ENCODE data around the gene ACTL7A. TPM values are rescaled to one million over a fixed set of nuclear protein-coding genes. Genes with fewer than 3 reads are reported as not detected.
A peak's percentile ranks its signal among the peaks of the same experiment; 100 is the strongest.

The ACTL7A gene
- total RNA-seq, 1 experiment from 2014 or later, result not detected

DNA sequence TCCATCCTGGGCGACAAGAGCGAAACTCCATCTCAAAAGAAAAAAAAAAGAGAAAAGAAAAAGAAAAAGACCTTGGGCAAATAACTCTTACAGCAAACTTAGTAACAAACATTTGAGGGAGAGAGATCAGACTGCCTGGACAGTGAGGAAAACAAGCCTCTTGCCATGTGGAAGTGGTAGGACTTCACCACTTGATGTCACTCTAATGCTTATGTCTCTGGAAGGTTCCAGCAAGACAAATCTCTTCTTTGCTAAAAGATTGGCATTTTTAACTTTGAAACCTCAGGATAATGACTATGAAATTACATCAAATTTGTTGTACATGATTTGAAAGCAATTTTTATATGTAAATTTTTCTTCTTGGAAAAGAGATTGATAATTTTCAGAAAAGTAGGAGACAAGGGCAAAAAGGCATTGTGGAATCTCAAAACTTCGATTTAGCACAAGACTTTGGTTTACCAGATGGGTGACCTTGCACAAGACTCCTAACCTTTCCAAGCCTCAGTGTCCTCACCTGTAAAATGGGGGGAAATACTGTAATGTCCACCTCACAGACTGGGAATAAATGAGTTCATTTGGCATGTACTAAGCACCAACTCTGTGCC is 11.7 kb upstream of the ACTL7A start:
- intact Hi-C loops (cut with micrococcal nuclease; ENCODE audit: unreplicated experiment), result loop anchor here (1.0 to 5.0 kb wide), 4 partner anchors 19 to 104 kb away; partner anchors contain the start of genes ABITRAM and ELP1
- peaks cover 7% of the 10 kb centered on the region for H3K4me1 ChIP-seq
- peak in 1 of 2 experiments; percentile 17 for DNase-seq

DNA sequence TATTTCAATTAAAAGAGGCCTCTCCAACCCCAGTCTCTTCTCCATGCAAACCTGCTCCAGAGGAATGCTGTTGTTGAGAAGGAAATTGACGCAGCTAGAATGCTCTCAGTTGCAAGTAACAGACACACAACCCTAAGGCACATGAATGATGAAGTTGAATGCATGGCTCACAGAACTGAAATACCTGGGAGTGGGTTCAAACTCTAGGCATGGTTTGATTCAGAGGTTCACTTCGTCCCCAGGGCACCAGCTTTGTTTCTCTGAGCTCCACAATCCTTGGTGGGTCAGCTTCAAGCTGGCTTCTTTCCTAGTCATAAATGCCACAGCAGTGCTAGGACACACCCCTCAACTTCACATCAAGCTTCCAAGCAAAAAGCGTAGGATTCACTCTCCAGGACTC is 10.9 kb upstream of the ACTL7A start:
- no peaks in the 10 kb centered on the region for H3K27me3 ChIP-seq (replicated peaks; ENCODE audit: control insufficient read depth, insufficient read depth, low read length)
- Mint-ChIP-seq H3K36me3 (ENCODE audit: insufficient read depth, unreplicated experiment) (no peaks in the 10 kb centered on the region), H3K27me3 (ENCODE audit: insufficient read depth, unreplicated experiment) (no peaks in the 10 kb centered on the region), H3K9me3 (ENCODE audit: unreplicated experiment) (no peaks in the 10 kb centered on the region), H3K4me1 (ENCODE audit: low read depth, unreplicated experiment) (peaks cover 10% of the 10 kb centered on the region), H3K27ac (ENCODE audit: unreplicated experiment) (no peak overlapping the region), H3K4me3 (ENCODE audit: unreplicated experiment) (no peak overlapping the region)
- CTCF ChIA-PET, result no interaction called here
- H3K36me3 ChIP-seq (ENCODE audit: control insufficient read depth, insufficient read depth, low read length), result no peaks in the 10 kb centered on the region
- peaks cover 7% of the 10 kb centered on the region for H3K4me1 ChIP-seq
- BruUV-seq (replicated peaks), result no TSS peak
- DNase-seq, result no peak
- intact Hi-C loops (cut with micrococcal nuclease; ENCODE audit: unreplicated experiment), result loop anchor here (5.0 kb wide), 2 partner anchors 51 to 81 kb away; partner anchors contain the start of genes ABITRAM and ELP1
- H3K4me3 ChIP-seq (ENCODE audit: low read depth, low read length), result no peak overlapping the region
- POLR2A ChIA-PET, result no interaction called here
- TF ChIP-seq, protein P1, sequence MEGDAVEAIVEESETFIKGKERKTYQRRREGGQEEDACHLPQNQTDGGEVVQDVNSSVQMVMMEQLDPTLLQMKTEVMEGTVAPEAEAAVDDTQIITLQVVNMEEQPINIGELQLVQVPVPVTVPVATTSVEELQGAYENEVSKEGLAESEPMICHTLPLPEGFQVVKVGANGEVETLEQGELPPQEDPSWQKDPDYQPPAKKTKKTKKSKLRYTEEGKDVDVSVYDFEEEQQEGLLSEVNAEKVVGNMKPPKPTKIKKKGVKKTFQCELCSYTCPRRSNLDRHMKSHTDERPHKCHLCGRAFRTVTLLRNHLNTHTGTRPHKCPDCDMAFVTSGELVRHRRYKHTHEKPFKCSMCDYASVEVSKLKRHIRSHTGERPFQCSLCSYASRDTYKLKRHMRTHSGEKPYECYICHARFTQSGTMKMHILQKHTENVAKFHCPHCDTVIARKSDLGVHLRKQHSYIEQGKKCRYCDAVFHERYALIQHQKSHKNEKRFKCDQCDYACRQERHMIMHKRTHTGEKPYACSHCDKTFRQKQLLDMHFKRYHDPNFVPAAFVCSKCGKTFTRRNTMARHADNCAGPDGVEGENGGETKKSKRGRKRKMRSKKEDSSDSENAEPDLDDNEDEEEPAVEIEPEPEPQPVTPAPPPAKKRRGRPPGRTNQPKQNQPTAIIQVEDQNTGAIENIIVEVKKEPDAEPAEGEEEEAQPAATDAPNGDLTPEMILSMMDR (IDR thresholded peaks at IDR 0.05; ENCODE audit: insufficient read depth in 1 of 2, low read depth in 1 of 2, low read length in 1 of 2, severe bottlenecking in 1 of 2, unreplicated experiment in 1 of 2), result no peak
- no peaks in the 10 kb centered on the region for H3K9me3 ChIP-seq

More for the DNA sequence above, 11.7 kb upstream of the ACTL7A start:
- ChIA-PET POLR2A (no interaction called here), CTCF (interaction anchor here (1.3 kb wide), 1 partner anchor 104 kb away, joined by 3 read pairs; no protein-coding TSS in a partner anchor)
- no peak overlapping the region for H3K4me3 ChIP-seq (ENCODE audit: low read depth, low read length)
- Mint-ChIP-seq H3K4me3 (ENCODE audit: unreplicated experiment) (no peak overlapping the region), H3K27me3 (ENCODE audit: insufficient read depth, unreplicated experiment) (no peaks in the 10 kb centered on the region), H3K4me1 (ENCODE audit: low read depth, unreplicated experiment) (peaks cover 10% of the 10 kb centered on the region), H3K36me3 (ENCODE audit: insufficient read depth, unreplicated experiment) (no peaks in the 10 kb centered on the region), H3K9me3 (ENCODE audit: unreplicated experiment) (no peaks in the 10 kb centered on the region), H3K27ac (ENCODE audit: unreplicated experiment) (no peak overlapping the region)
- H3K9me3 ChIP-seq, result no peaks in the 10 kb centered on the region
- no peaks in the 10 kb centered on the region for H3K36me3 ChIP-seq (ENCODE audit: control insufficient read depth, insufficient read depth, low read length)
- no peaks in the 10 kb centered on the region for H3K27me3 ChIP-seq (replicated peaks; ENCODE audit: control insufficient read depth, insufficient read depth, low read length)
- TF ChIP-seq, protein P1 (IDR thresholded peaks at IDR 0.05; ENCODE audit: insufficient read depth in 1 of 2, low read depth in 1 of 2, low read length in 1 of 2, severe bottlenecking in 1 of 2, unreplicated experiment in 1 of 2), result peak; percentile 23 to 56
- BruUV-seq (replicated peaks), result no TSS peak

DNA sequence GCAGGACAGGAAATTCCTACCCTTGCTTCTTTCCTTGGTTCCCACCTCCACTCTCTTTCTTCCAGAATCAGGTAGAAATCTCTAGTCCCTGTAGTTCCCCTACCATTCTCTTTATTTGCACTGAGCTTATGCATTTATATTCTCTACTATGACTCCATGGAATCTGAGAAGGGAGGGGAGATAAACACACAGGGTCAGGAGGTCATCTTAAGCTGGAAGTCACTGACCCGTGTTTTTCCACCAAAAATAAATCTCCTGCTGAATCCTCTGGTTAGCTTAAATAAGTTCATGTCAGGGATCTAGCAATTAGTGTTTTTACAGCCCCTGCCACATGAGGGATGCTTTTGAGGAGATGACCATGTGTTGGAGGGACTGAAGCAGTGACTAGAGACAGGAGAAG is 10.0 kb upstream of the ACTL7A start:
- Mint-ChIP-seq H3K4me1 (ENCODE audit: low read depth, unreplicated experiment) (peaks cover 10% of the 10 kb centered on the region), H3K27me3 (ENCODE audit: insufficient read depth, unreplicated experiment) (no peaks in the 10 kb centered on the region), H3K27ac (ENCODE audit: unreplicated experiment) (no peak overlapping the region), H3K4me3 (ENCODE audit: unreplicated experiment) (no peak overlapping the region), H3K9me3 (ENCODE audit: unreplicated experiment) (no peaks in the 10 kb centered on the region), H3K36me3 (ENCODE audit: insufficient read depth, unreplicated experiment) (no peaks in the 10 kb centered on the region)
- ChIA-PET CTCF (interaction anchor here (0.5 kb wide), 1 partner anchor 104 kb away, joined by 3 read pairs; no protein-coding TSS in a partner anchor), POLR2A (interaction anchor here (0.5 kb wide), 1 partner anchor 12 kb away, joined by 4 read pairs; no protein-coding TSS in a partner anchor)
- Histone ChIP-seq H3K9me3 (no peaks in the 10 kb centered on the region), H3K27me3 (replicated peaks; ENCODE audit: control insufficient read depth, insufficient read depth, low read length) (no peaks in the 10 kb centered on the region), H3K36me3 (ENCODE audit: control insufficient read depth, insufficient read depth, low read length) (no peaks in the 10 kb centered on the region), H3K4me1 (peaks cover 7% of the 10 kb centered on the region), H3K4me3 (ENCODE audit: low read depth, low read length) (no peak overlapping the region)
- intact Hi-C loops (cut with micrococcal nuclease; ENCODE audit: unreplicated experiment), result loop anchor here (5.0 kb wide), 2 partner anchors 50 to 80 kb away; partner anchors contain the start of genes ABITRAM and ELP1
- TF ChIP-seq, protein P1 (IDR thresholded peaks at IDR 0.05; ENCODE audit: insufficient read depth in 1 of 2, low read depth in 1 of 2, low read length in 1 of 2, severe bottlenecking in 1 of 2, unreplicated experiment in 1 of 2), result no peak
- DNase-seq, result peak in 1 of 2 experiments; percentile 13
- no TSS peak for BruUV-seq (replicated peaks)
